ENCODE data around the gene ADH1A.
"Not testable (repeated sequence)": the region's sequence is repeated elsewhere in the genome, so short reads cannot be mapped to it uniquely, and the experiment has no call there.

The ADH1A gene

DNA sequence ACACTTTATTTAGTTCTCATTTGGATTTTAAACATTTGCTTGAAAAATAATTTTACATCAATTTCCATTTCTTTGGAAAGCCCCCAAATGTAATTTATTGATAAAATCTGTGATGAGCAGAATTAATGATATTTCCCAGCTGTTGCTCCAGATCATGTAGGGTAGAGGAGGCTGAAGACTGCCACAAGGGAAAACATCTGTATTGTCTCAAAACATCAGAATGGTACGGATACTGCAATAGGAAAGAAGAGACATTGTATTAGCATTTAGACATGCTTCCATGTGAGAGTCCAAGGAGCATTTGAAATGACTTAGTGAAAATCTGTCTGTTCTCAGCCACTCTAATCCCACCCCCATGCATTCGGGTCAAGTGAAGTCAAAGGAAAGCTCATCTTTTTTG is 14.4 kb downstream of the ADH1A start:
- DNase-seq = no peak

DNA sequence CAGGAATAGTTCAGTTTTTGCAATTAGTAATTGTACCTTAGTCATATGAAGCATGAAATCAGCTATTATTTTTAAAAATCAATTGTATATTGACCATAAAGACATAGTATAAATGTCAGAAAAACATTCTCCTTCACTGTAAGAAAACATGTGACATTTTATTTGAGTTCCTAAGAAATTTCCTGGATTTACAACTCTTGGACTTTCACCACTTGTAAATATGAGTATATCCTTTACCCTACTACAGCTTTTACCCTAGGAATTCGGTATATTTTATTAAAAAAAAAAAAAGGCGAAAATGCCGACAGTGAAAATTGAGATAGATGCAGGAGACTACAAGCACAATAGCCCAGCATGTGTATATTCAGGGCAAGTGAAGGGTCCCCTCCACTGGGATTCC is 14.9 kb downstream of the ADH1A start:
- DNase-seq = no peak

DNA sequence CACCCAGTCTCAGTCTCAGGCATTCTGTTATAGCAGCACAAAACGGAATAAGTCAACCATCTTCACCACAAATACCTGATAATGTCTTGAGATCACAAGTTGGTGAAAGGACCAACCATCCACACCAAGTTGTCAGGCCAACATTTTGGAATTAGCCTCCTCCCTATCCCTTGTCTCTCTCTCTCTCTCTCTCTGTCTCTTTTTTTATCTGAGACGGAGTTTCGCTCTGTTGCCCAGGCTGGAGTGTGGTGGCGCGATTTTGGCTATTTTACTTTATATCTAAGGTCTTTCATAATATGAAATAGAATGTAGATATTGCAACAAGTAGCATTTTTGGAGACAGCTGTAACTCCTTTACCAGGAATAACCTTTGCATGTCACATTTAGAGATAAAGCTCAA is 15.7 kb downstream of the ADH1A start:
- no peak for DNase-seq

DNA sequence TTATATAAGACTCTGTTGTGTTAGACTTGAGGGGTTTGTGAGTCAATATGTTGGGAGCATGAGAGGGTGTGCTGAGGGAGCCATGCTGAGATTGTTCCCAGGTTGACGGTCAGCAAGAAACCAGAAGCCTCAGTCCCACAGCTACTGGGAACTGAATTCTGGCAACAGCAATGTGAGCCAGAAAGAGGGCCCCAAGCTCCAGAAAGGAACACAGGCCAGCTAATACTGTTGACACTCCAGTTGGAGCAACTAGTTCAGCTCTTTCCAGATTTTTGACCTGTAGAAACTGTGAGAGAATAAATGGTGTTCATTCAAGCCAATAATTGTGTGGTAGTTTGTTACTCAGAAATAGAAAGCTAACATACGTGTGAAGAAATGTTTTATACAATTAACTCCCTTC is 17.1 kb downstream of the ADH1A start:
- DNase-seq = no peak

DNA sequence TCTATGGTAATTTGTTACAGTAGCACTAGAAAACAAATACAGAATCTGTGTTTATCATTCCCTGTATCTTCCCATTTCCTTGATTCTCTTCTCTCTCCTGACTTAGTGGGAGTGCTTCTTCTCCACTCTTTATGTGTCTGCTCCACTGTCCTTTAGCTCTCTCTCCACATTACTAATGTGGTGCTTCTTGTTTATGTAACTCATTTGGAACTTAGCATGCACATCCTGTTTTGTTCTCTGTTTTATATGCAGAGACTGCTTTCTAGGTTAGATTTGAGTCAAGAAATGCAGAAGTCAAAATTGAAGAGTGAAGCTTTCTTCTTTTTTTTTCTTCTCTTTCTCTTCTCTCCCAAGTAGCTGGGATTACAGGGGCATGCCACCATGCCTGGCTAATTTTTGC is 25.9 kb downstream of the ADH1A start:
- DNase-seq = no peak

DNA sequence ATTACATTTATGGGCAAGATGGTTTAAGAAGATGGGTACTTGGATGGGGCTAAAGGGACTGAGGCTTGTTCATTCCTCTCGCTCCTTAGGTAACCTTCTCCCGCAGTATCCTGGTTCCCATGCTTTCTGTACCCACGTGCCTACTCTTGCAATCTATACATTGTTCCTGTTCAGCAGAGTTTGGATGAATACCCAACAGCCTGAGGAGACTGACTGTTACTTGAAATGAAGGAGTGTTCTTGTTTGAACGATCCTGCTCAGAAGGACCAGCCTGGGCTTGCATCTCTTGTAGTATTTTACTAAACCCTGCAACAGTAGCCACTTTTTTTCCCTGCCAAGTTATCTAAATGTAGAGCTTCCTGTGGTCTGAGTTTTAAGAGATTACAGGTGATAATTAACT is 38.0 kb downstream of the ADH1A start:
- no peak for DNase-seq

DNA sequence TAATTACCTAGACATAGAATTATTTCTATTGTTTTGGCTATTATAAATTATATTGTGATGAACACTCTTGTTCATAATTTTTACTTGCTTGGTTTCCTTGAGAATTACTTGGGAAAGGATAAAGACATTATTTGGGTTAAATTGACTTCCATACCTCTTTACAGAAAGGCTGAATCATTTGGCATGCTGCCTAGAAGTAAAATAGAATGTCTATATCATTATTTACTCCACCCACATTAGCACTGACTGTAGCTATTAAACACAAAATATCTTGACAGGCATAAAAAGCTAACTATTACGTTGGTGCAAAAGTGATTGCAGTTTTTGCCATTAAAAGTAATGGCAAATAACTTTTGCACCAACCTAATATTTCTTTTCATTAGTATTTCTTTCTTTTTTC is 42.1 kb downstream of the ADH1A start:
- DNase-seq = peak; percentile 2

DNA sequence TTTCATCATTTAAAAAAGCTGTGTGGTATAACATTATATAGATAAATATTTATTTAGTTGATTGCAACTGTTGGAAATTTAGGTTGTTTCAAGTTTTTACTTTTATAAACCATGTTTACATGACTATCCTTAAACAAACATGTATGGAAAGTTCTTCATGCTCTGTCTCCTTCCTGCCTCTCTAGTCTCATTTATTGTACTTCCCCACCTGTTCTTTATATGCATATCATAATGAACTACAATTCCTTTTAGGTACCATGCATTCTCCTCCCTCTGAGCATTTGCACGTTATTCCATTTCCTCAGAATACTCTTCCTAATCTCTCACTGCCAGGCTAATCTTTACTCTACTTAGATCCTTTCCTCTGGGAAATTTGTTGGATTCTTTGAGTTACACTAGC is 54.8 kb downstream of the ADH1A start:
- no peak for DNase-seq

DNA sequence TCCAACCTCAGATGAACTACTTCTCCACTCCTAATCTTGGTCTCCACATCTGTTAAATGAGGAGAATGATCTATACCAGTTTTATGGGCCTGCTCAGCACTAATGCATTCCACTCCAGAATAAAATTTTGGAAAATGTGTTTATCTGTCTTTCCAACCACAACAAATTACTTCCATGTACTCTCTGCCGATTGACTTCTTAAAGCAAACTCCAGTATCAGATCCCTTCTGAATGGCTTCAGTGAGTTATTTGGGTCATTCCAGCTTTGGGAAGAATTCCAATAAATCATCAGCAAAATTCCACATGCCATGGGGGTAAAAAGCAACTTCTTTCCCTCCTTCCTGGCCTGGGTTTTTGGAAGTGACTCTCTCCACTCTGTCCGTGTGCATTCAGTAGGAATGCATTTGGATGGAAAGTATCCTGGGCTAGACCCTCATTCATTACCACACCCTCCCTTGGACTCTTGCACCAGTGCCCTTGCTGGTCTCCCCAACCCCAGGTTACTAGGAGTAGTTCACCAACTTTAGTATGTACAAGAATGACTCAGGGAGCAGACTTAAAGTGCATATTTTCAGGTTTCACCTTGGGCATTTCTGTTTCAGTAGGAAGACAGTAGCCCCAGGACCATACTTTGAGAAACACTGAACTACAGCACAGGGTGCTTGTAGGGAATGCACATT is 56.3 kb downstream of the ADH1A start:
- DNase-seq = no peak

DNA sequence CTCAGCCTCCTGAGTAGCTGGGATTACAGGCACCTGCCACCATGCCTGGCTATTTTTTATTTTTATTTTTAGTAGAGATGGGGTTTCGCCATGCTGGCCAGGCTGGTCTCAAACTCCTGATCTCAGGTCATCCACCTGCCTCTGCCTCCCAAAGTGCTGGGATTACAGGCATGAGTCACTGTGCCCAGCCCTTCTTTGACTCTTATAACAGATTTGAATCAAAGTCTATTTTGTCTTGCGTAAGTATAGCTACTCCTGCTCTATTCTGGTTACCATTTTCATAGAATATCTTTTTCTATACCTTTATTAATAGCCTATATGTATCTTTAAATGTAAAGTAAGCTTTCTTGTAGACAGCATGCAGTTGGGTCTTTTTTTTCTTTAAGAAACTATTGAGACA is 57.4 kb downstream of the ADH1A start:
- not testable (repeated sequence) for DNase-seq

DNA sequence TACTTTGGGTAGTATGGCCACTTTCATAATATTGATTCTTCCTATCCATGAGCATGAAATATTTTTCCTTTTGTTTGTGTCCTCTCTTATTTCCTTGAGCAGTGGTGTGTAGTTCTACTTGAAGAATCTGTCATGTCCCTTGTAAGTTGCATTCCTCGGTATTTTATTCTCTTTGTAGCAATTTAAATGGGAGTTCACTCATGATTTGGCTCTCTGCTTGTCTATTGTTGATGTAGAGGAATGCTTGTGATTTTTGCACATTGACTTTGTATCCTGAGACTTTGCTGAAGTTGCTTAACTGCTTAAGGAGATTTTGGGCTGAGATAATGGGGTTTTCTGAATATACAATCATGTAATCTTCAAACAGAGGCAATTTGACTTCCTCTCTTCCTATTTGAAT is 62.1 kb downstream of the ADH1A start:
- DNase-seq = not testable (repeated sequence)

DNA sequence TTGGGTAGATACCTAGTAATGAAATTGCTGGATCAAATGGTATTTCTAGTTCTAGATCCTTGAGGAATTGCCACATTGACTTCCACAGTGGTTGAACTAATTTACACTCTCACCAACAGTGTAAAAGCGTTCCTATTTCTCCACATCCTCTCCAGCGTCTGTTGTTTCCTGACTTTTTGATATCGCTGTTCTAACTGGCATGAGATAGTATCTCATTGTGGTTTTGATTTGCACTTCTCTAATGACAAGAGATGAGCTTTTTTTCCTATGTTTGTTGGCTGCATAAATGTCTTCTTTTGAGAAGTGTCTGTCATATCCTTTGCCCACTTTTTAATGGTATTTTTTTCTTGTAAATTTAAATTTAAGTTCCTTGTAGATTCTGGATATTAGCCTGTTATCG is 63.1 kb downstream of the ADH1A start:
- DNase-seq = not testable (repeated sequence)
